ENCODE measurements around the gene TNFRSF6B.

The TNFRSF6B gene

GRCh38 chr20:63735859-63736718 lies 39.6 kb downstream of the TNFRSF6B start, which contains the start of gene LIME1:
LIME1 (plus strand) TSS chr20:63736664; CDS start chr20:63737550, 886 bp downstream.
- no peak for TF ChIP-seq POLR2AphosphoS5 (IDR thresholded peaks at IDR 0.05; ENCODE audit: low read depth, low read length)
- no peak for TF ChIP-seq FOXP2 (optimal IDR thresholded peaks at IDR 0.05; ENCODE audit: borderline replicate concordance, extremely low read depth, extremely low read length, insufficient read depth)
- TF ChIP-seq SIN3A (IDR thresholded peaks at IDR 0.05; ENCODE audit: borderline replicate concordance, insufficient read depth, low read length): no peak
- TF ChIP-seq REST (IDR thresholded peaks at IDR 0.05; ENCODE audit: insufficient read depth in 1 of 2, low read depth in 2 of 2, low read length in 2 of 2): no peak
- TF ChIP-seq TAF1 (IDR thresholded peaks at IDR 0.05; ENCODE audit: borderline replicate concordance, insufficient read depth, low read length): no peak

- TF ChIP-seq FOXP2 (optimal IDR thresholded peaks at IDR 0.05; ENCODE audit: borderline replicate concordance, extremely low read depth, extremely low read length, insufficient read depth) (no peak), SIN3A (IDR thresholded peaks at IDR 0.05; ENCODE audit: borderline replicate concordance, insufficient read depth, low read length) (no peak), REST (IDR thresholded peaks at IDR 0.05; ENCODE audit: insufficient read depth in 1 of 2, low read depth in 2 of 2, low read length in 2 of 2) (no peak), POLR2AphosphoS5 (IDR thresholded peaks at IDR 0.05; ENCODE audit: low read depth, low read length) (no peak), TAF1 (IDR thresholded peaks at IDR 0.05; ENCODE audit: borderline replicate concordance, insufficient read depth, low read length) (no peak)
Measured at GRCh38 chr20:63736893-63737694, 40.6 kb downstream of the TNFRSF6B start.

- no peak for TF ChIP-seq TAF1 (IDR thresholded peaks at IDR 0.05; ENCODE audit: borderline replicate concordance, insufficient read depth, low read length)
- TF ChIP-seq POLR2AphosphoS5 (IDR thresholded peaks at IDR 0.05; ENCODE audit: low read depth, low read length): no peak
- TF ChIP-seq SIN3A (IDR thresholded peaks at IDR 0.05; ENCODE audit: borderline replicate concordance, insufficient read depth, low read length): no peak
- no peak for TF ChIP-seq FOXP2 (optimal IDR thresholded peaks at IDR 0.05; ENCODE audit: borderline replicate concordance, extremely low read depth, extremely low read length, insufficient read depth)
- TF ChIP-seq REST (IDR thresholded peaks at IDR 0.05; ENCODE audit: insufficient read depth in 1 of 2, low read depth in 2 of 2, low read length in 2 of 2): no peak
Measured at GRCh38 chr20:63737695-63737944, 41.2 kb downstream of the TNFRSF6B start.

GRCh38 chr20:63737945-63738686 lies 41.7 kb downstream of the TNFRSF6B start:
- TF ChIP-seq TAF1 (IDR thresholded peaks at IDR 0.05; ENCODE audit: borderline replicate concordance, insufficient read depth, low read length): no peak
- TF ChIP-seq POLR2AphosphoS5 (IDR thresholded peaks at IDR 0.05; ENCODE audit: low read depth, low read length): no peak
- TF ChIP-seq REST (IDR thresholded peaks at IDR 0.05; ENCODE audit: insufficient read depth in 1 of 2, low read depth in 2 of 2, low read length in 2 of 2): no peak
- no peak for TF ChIP-seq SIN3A (IDR thresholded peaks at IDR 0.05; ENCODE audit: borderline replicate concordance, insufficient read depth, low read length)
- no peak for TF ChIP-seq FOXP2 (optimal IDR thresholded peaks at IDR 0.05; ENCODE audit: borderline replicate concordance, extremely low read depth, extremely low read length, insufficient read depth)

Measured in PFSK-1 (cell line).